ENCODE measurements around the gene PGM1. TPM values are rescaled to one million over a fixed set of nuclear protein-coding genes. Genes with fewer than 3 reads are reported as not detected.

Gene PGM1
- total RNA-seq, 1 experiment from 2014 or later = 111 TPM

- TF ChIP-seq ZNF425 (CRISPR knock-in tag; conservative IDR thresholded peaks at IDR 0.05) = no peak
- peak; percentile 76 for TF ChIP-seq SP1 (CRISPR knock-in tag; conservative IDR thresholded peaks at IDR 0.05)
- no peak for TF ChIP-seq CDX4 (CRISPR knock-in tag; IDR thresholded peaks at IDR 0.05; ENCODE audit: borderline replicate concordance)
- TF ChIP-seq CREM (CRISPR knock-in tag; IDR thresholded peaks at IDR 0.05) = peak; percentile 5; the same call in 1 of the 2 replicates
- no peak for TF ChIP-seq TEAD1 (CRISPR knock-in tag; IDR thresholded peaks at IDR 0.05)
- no peak for TF ChIP-seq E2F4 (CRISPR knock-in tag; IDR thresholded peaks at IDR 0.05; ENCODE audit: borderline replicate concordance, low read depth)
- TF ChIP-seq MYBL2 (CRISPR knock-in tag; IDR thresholded peaks at IDR 0.05) = peak; percentile 74
- no peak for TF ChIP-seq E2F5 (CRISPR knock-in tag; IDR thresholded peaks at IDR 0.05)
- no peak for TF ChIP-seq GTF2I (CRISPR knock-in tag; conservative IDR thresholded peaks at IDR 0.05)
- no peak for TF ChIP-seq IRF1 (CRISPR knock-in tag; IDR thresholded peaks at IDR 0.05)
- no peak for TF ChIP-seq MAX (CRISPR knock-in tag; IDR thresholded peaks at IDR 0.05)
- peak; percentile 9; the same call in 1 of the 2 replicates for TF ChIP-seq GABPB1 (CRISPR knock-in tag; IDR thresholded peaks at IDR 0.05)
- no peak for TF ChIP-seq RELA (CRISPR knock-in tag; IDR thresholded peaks at IDR 0.05; ENCODE audit: borderline replicate concordance)
- no peak for TF ChIP-seq HMGA2 (CRISPR knock-in tag; IDR thresholded peaks at IDR 0.05)
- TF ChIP-seq ZNF532 (CRISPR knock-in tag; IDR thresholded peaks at IDR 0.05; ENCODE audit: borderline replicate concordance) = no peak
- TF ChIP-seq ZNF121 (CRISPR knock-in tag; IDR thresholded peaks at IDR 0.05) = no peak
- TF ChIP-seq RORB (CRISPR knock-in tag; IDR thresholded peaks at IDR 0.05) = no peak
- no peak for TF ChIP-seq ZNF281 (CRISPR knock-in tag; IDR thresholded peaks at IDR 0.05)
- no peak for TF ChIP-seq NR2C2 (CRISPR knock-in tag; IDR thresholded peaks at IDR 0.05)
- TF ChIP-seq FOXP1 (CRISPR knock-in tag; IDR thresholded peaks at IDR 0.05; ENCODE audit: borderline replicate concordance) = 0 out of 2 replicates have a peak, but pooled peaks have one; percentile 8
- no peak for TF ChIP-seq SMAD3 (CRISPR knock-in tag; IDR thresholded peaks at IDR 0.05; ENCODE audit: borderline replicate concordance)
These were observed at the start of gene PGM1 (continued) for GRCh38 chr1:63593303-63593885.

All from WTC11 (cell line).